SKM-1 (cell line): ENCODE results near the gene NEDD4L.
A peak's percentile ranks its signal among the peaks of the same experiment; 100 is the strongest.
"Not testable (repeated sequence)": the region's sequence is repeated elsewhere in the genome, so short reads cannot be mapped to it uniquely, and the experiment has no call there.

Experiments used
- DNase-seq: peaks from one replicate; lab custom pipeline; 2025; ENCODE audit not compliant: unreplicated experiment; lab: John Stamatoyannopoulos, UW

Gene NEDD4L

DNA sequence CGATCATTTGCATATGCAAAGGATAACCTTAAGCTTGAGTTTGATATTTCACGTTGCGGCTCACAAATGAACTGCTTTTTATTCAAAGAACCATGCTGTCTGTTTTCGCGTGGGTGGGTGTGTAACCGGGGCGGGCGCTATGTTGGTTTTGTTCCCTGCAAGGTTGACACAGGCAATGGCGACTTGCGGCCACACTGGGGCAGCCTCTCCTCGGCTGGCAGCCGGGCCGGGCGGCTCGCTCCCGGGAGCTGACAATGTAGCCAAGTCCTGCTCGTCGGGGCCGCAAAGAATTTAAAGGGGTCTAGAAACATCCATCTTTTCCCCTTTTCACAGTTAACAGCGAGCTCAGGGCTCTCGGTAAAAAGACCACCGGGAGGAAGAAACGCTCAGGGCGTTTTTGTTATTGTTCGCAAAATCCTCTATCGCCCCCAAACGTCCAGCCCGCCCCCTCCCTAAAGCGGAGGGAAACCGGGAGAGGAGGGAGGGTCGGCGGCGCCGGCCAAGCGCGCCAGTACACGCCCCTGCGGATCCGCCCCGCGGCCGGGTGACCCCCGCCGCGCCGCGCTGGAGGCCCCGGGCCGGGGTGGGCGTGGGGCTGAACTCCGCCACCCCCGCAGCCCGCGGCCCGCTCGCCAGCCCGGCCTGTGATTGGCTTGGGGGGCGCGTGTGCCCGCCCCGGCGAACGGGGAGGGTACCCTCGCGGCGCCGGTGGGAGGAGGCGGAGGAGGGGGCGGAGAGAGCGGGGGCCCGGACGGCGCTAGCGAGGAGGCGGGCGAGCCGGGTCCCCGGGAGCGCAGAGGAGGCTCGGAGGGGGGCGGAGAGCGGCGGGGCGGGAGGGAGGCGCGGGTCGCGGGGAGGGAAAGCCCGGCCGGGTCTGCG lies at the start of gene NEDD4L:
Gene NEDD4L (plus strand): TSS at position 736 of the 879 bp plus-strand sequence. CDS start 435 bp downstream, outside the sequence.
- peak; percentile 42 for DNase-seq

DNA sequence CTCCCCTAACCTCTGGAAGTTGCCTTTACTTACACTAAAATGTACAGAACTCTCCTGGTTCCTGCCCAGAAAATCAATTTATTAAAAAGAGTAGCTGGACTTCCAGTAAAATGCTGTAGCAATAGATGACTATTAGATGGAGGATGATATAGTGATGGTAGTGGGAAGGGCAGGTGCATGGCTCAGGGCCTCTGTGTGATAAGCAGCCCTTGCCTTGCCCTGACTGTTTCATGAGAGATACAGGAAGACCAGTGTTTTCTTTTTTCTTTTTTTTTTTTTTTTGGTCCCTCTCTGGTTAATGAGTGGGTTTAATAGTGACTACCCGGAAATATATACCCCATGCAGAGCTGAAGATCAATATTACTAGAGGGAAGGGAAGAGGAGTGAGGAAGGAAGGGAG lies 48.7 kb upstream of the NEDD4L start:
- no peak for DNase-seq

GRCh38 chr18:57996894-57997293 lies 47.1 kb upstream of the NEDD4L start:
- not testable (repeated sequence) for DNase-seq

DNA sequence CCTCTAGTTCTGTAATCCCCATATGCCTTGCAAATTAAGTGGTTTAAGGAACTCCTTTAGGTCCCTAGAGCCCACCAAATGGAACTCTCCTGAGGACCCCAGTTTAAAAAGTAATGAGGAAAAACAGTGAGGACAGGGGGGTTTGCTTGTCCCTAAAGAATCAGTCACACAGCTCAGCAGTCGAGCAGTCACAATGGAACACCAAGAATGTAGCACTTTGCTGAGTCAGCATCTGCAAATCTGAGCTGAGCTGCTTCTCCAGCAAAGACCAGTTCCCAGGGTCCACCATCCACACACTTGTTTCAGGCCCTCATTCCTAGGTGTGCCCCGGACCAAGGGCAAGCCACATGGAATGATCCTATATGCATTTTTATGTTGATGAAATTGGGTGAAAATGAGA lies 46.2 kb upstream of the NEDD4L start:
- DNase-seq: no peak

DNA sequence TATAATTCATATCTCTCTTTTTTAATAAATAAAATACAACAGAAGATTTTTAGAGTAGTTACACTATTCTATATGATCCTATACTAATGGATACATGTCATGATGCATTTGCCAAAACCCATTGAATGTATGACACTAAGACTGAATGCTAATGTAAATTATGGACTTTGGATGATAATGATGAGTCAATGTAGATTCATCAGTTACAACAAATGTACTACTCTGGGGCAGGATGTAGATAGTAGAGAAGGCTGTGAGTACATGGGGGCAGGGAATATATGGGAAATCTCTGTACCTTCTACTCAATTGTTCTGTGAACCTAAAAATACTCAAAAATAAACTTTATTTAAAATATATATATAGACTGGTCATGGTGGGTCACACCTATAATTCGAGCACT lies 45.6 kb upstream of the NEDD4L start:
- DNase-seq: no peak

GRCh38 chr18:58004317-58004716 lies 39.7 kb upstream of the NEDD4L start:
- no peak for DNase-seq

DNA sequence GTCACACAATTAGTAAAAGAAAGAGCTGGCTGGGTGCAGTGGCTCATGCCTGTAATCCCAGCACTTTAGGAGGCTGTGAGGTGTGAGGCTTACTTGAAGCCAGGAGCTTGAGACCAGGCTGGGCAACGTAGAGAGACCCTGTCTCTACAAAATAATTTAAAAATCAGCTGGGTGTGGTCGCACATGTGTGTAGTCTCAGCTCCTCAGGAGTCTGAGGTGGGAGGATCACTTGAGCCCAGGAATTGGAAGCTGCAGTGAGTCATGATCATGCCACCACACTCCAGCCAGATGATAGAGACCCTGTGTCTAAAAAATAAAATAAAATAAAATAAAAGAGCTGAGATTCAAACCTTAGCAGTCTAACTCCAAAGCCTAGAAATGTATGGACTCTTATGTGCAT lies 39.0 kb upstream of the NEDD4L start:
- no peak for DNase-seq

GRCh38 chr18:58005885-58006523 lies 38.0 kb upstream of the NEDD4L start:
- DNase-seq: no peak

DNA sequence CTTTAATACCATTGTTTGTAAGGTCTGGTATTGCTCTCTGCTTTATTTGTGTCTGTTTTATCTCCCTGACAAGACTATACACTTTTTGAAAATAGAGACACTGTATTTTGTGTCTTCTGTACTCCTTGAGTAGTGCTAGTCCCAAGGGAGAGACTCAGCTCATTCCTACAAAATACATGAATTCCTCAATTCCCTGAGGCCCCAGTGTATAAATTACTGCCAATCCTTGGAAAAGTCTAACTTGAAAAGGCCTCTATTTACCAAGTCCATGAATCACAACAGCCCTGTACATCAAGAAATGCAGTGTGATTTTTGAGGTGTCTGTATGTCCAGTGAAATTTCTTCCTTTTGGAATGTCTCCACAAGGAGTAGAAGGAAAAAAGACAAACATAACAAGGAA lies 34.9 kb upstream of the NEDD4L start:
- no peak for DNase-seq

DNA sequence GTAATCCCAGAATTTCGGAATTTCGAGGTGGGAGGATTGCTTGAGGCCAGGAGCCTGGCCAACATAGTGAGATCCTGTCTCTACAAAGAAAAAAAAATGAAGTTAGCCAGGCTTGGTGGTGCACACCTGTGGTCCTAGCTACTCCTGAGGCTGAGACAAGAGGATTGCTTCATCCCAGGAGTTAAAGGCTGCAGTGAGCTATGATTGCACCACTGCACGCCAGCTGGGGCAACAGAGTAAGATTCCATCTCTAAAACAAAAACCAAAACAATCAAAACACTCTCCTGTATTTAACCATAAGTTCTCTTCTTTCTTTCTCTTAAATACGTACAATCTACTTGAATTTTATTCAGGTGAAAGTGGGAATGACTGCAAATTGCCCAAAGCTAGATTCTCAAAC lies 33.8 kb upstream of the NEDD4L start:
- no peak for DNase-seq

DNA sequence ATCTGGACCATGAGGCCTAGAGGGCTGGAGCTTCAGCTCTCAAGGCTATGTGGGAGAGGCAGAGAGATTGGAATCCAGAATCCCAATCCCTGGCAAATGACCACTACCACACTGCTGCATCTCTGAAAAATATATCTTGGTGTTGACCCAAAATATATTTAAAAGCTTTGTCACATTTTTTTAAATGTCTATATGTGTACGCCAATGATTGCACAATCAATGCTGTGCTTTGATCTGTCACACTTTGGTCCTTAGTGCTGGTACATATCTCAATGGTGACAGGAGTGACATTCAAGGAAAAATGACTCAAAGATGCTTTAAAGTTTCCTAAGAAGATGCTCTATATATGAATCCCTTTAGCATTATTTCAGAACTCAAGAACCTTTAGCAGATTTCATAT lies 31.7 kb upstream of the NEDD4L start:
- no peak for DNase-seq

- no peak for DNase-seq
These were observed 30.5 kb upstream of the NEDD4L start for GRCh38 chr18:58013241-58014211.

DNA sequence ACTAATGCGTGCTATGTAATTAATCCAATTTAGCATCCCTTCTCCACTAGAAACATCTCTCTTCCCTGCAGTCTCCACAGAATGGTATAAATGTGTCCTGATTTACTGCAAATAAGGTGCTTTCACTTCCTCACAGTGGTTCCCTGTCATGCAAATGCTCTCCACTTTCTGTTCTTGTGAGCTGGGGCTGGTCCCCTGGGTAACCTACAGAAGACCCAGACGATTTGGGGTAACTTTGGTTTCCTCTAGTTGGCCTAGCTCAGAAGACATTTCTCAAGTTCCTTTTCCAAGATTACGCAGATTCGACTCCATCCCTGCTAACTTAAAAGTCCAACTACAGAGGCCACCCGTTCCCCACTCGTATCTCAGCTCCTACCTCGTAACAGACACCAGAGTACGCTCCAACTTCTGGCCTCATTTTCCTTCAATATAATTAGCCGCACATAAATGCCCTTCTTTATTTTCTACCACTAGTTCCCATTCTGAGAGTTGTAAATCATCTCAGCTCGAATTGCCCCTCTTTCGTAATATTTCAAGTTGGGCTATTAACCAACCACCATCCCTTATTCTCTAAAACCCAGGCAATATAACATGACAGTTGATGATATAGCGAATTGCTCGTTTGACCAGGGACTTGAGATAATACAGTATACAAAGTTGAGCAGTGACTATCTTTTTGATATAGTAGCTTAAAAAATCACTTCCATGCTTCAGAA lies 28.8 kb upstream of the NEDD4L start:
- no peak for DNase-seq

GRCh38 chr18:58017267-58017666 lies 26.8 kb upstream of the NEDD4L start:
- no peak for DNase-seq

DNA sequence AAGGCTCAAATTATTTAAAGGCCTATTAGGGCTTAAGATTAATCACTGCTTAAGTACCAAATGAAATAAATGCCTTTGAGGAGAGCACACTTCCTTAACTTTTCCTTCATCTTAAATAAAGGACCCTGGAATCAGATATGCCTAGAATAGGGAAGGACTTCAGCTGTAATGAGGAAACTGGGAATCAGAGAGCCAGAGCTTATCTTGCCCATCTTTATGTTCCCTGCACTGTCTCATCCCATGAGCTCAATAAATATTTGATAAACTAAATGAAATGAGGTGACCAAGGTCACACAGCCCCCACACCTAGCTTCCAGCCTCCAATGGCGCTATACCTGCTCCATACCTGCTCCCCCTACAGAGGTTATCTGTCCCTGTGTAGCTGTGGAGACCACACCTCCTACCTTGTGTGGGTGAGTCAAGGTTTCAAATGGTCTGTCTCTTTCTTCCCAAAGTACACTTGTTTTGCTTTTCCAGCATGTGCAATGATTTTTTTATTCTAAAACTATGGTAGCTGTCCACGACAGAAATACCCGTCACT lies 23.4 kb upstream of the NEDD4L start:
- no peak for DNase-seq

GRCh38 chr18:58021504-58021903 lies 22.5 kb upstream of the NEDD4L start:
- DNase-seq: no peak

- DNase-seq: no peak
These were observed 20.9 kb upstream of the NEDD4L start for GRCh38 chr18:58023108-58023507.

GRCh38 chr18:58024139-58024538 lies 19.9 kb upstream of the NEDD4L start:
- no peak for DNase-seq

- DNase-seq: no peak
These were observed 18.8 kb upstream of the NEDD4L start for GRCh38 chr18:58025205-58025604.

DNA sequence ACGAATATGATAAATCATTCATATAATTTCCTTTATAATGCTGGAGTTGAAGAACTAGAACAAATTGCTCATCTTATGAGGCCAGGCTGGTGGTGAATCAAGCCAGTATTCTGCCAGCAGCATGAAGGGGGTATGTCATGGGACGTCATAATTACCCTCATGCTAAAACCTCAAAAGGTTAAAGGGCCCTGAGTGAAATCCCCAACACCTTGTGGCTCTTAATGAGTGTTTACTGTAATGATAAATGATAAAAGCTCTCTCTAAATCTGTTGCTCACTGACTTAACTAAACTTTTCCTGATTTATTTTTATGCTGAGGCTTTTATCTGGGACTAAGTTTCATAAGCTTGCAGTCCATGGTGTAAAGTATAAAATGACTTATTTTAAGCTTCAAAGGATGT lies 18.3 kb upstream of the NEDD4L start:
- no peak for DNase-seq
